Neural cell (in vitro differentiated cells): ENCODE data around the gene TIGD3. TPM values are rescaled to one million over a fixed set of nuclear protein-coding genes. Genes with fewer than 3 reads are reported as not detected.

Experiments used
- H2AFZ ChIP-seq: fragments of 200-600, 300-800 bp; sonication (generic), shearing (Covaris generic); 2 replicates; pipeline ENCODE4 v1.6.0; 2014; ENCODE audit warnings: low read depth, mild to moderate bottlenecking, antibody characterized with exemption, low read length, moderate library complexity
- H3F3A ChIP-seq: fragments of 200-600 bp; shearing (Covaris generic); 2 replicates; pipeline ENCODE4 v1.6.1; 2016; ENCODE audit warnings: mild to moderate bottlenecking, moderate library complexity, mixed read lengths, antibody characterized with exemption, low read length; ENCODE audit not compliant: insufficient read depth, poor library complexity, severe bottlenecking
- H3K27ac ChIP-seq: fragments of 200-600, 300-800 bp; sonication (generic), shearing (Covaris generic); 2 replicates; pipeline ENCODE4 v1.5.1; 2014; ENCODE audit warnings: mild to moderate bottlenecking, low read length, moderate library complexity
- H3K27me3 ChIP-seq: fragments of 300-800, 200-600 bp; sonication (generic), shearing (Covaris generic); 2 replicates; pipeline ENCODE4 v1.6.0; 2014; ENCODE audit warnings: mild to moderate bottlenecking, low read depth, low read length, moderate library complexity; ENCODE audit not compliant: insufficient read depth
- H3K36me3 ChIP-seq: fragments of 300-800, 200-600 bp; sonication (generic), shearing (Covaris generic); 2 replicates; pipeline ENCODE4 v1.5.1; 2014; ENCODE audit warnings: mild to moderate bottlenecking, antibody characterized with exemption, low read length, moderate library complexity; ENCODE audit not compliant: insufficient read depth
- H3K4me2 ChIP-seq: fragments of 300-800, 200-600 bp; sonication (generic), shearing (Covaris generic); 2 replicates; pipeline ENCODE4 v1.6.0; 2014; ENCODE audit warnings: mild to moderate bottlenecking, low read length
- H3K4me3 ChIP-seq: fragments of 300-800, 200-600 bp; sonication (generic), shearing (Covaris generic); 2 replicates; pipeline ENCODE4 v1.5.1; 2014; ENCODE audit warnings: mild to moderate bottlenecking, low read length, moderate library complexity
- H3K79me2 ChIP-seq: fragments of 200-600 bp; shearing (Covaris generic); replicated peaks from 2 replicates; pipeline ENCODE4 v1.6.0; 2014; ENCODE audit warnings: mild to moderate bottlenecking, low read length, moderate library complexity; ENCODE audit not compliant: insufficient read depth
- H3K9ac ChIP-seq: fragments of 300-800, 200-600 bp; sonication (generic), shearing (Covaris generic); 2 replicates; pipeline ENCODE4 v1.6.1; 2016; ENCODE audit warnings: mild to moderate bottlenecking, low read length, mixed read lengths
- H3K9me2 ChIP-seq: fragments of 200-600 bp; shearing (Covaris generic); 2 replicates; pipeline ENCODE4 v1.6.1; 2016; ENCODE audit warnings: mild to moderate bottlenecking, low read length, mixed read lengths; ENCODE audit not compliant: insufficient read depth
- H3K9me3 ChIP-seq: fragments of 200-600, 300-800 bp; sonication (generic), shearing (Covaris generic); 2 replicates; pipeline ENCODE4 v1.6.1; 2016; ENCODE audit warnings: mild to moderate bottlenecking, mixed run types, low read length, moderate library complexity, mixed read lengths
- H4K20me1 ChIP-seq: fragments of 200-600 bp; shearing (Covaris generic); 2 replicates; pipeline ENCODE4 v1.6.1; 2016; ENCODE audit warnings: mild to moderate bottlenecking, mixed run types; ENCODE audit not compliant: insufficient read depth
- CTCF ChIP-seq: fragments of 450-650 bp; IDR thresholded peaks from 2 replicates; pipeline ENCODE4 v1.5.1; 2014; ENCODE audit warnings: antibody characterized with exemption, mild to moderate bottlenecking, moderate library complexity; ENCODE audit not compliant: poor library complexity, severe bottlenecking
- EP300 ChIP-seq: fragments of 450-650 bp; conservative IDR thresholded peaks from 2 replicates; pipeline ENCODE4 v1.6.1; 2014; ENCODE audit warnings: antibody characterized with exemption, mild to moderate bottlenecking, moderate library complexity; ENCODE audit not compliant: poor library complexity, severe bottlenecking
- EZH2 ChIP-seq: fragments of 200-600, 300-800 bp; shearing (Covaris generic), sonication (generic); IDR thresholded peaks from 2 replicates; pipeline ENCODE4 v1.6.1; 2014; ENCODE audit warnings: antibody characterized with exemption, low read length, borderline replicate concordance, mild to moderate bottlenecking; ENCODE audit not compliant: insufficient read depth, poor library complexity, severe bottlenecking
- MXI1 ChIP-seq: fragments of 450-650 bp; conservative IDR thresholded peaks from 2 replicates; pipeline ENCODE4 v1.6.1; 2014; ENCODE audit warnings: antibody characterized with exemption, mild to moderate bottlenecking; ENCODE audit not compliant: poor library complexity, severe bottlenecking
- POLR2AphosphoS5 ChIP-seq: IDR thresholded peaks from 2 replicates; pipeline ENCODE4 v1.6.1; 2012
- RAD21 ChIP-seq: fragments of 450-650 bp; conservative IDR thresholded peaks from 2 replicates; pipeline ENCODE4 v1.6.1; 2014; ENCODE audit warnings: antibody characterized with exemption, mild to moderate bottlenecking, moderate library complexity
- SMC3 ChIP-seq: fragments of 450-650 bp; conservative IDR thresholded peaks from 2 replicates; pipeline ENCODE4 v1.6.1; 2014; ENCODE audit warnings: antibody characterized with exemption, mild to moderate bottlenecking, moderate library complexity; ENCODE audit not compliant: poor library complexity
- TAF1 ChIP-seq: IDR thresholded peaks from 2 replicates; pipeline ENCODE4 v1.6.1; 2012; ENCODE audit warnings: low read depth
- polyA plus RNA-seq: library from polyadenylated mRNA; depleted of rRNA; stranded (reverse); fragments of >200 nt; gene quantifications from 2 replicates; pipeline ENCODE4 v1.2.3, GENCODE V29; 2014
- TF ChIP-seq, protein P1 (sequence below): IDR thresholded peaks from 2 replicates; pipeline ENCODE4 v1.6.1; 2012; ENCODE audit warnings: borderline replicate concordance

The TIGD3 gene
- polyA plus RNA-seq, 1 donor from 2014 or later, result 16.1 TPM

DNA sequence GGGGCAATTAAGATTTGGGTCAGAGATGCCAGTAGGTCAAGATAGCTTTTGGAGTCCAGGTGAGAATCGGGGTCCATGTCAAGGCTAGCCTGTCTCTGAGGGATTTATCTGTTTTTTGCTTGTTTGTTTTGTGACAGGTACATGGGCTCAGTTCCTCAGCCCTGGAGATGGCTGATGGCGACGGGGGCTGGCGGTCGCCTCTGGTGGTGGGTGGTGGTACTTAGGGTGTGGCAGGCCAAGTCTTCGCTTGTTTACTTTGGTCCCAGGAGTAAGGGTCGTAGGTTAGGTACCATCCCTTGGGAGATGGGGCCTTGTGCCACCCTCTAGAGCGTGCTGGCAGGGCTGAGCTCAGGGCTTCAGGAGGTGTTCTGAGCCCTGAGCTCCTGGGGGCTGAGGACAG lies 23.2 kb downstream of the TIGD3 start:
- Histone ChIP-seq H3K9me3 (no peaks in the 10 kb centered on the region), H3K4me2 (no peak overlapping the region), H3F3A (no peaks in the 10 kb centered on the region), H3K27me3 (no peaks in the 10 kb centered on the region), H3K9ac (no peak overlapping the region), H3K36me3 (no peaks in the 10 kb centered on the region), H3K79me2 (no peaks in the 10 kb centered on the region), H3K4me3 (no peak overlapping the region), H4K20me1 (no peaks in the 10 kb centered on the region), H2AFZ (no peak overlapping the region), H3K9me2 (no peaks in the 10 kb centered on the region), H3K27ac (no peak overlapping the region)
- TF ChIP-seq CTCF (no peak), SMC3 (no peak), RAD21 (no peak), POLR2AphosphoS5 (no peak), EP300 (no peak), EZH2 (no peak)
- TF ChIP-seq, protein P1, sequence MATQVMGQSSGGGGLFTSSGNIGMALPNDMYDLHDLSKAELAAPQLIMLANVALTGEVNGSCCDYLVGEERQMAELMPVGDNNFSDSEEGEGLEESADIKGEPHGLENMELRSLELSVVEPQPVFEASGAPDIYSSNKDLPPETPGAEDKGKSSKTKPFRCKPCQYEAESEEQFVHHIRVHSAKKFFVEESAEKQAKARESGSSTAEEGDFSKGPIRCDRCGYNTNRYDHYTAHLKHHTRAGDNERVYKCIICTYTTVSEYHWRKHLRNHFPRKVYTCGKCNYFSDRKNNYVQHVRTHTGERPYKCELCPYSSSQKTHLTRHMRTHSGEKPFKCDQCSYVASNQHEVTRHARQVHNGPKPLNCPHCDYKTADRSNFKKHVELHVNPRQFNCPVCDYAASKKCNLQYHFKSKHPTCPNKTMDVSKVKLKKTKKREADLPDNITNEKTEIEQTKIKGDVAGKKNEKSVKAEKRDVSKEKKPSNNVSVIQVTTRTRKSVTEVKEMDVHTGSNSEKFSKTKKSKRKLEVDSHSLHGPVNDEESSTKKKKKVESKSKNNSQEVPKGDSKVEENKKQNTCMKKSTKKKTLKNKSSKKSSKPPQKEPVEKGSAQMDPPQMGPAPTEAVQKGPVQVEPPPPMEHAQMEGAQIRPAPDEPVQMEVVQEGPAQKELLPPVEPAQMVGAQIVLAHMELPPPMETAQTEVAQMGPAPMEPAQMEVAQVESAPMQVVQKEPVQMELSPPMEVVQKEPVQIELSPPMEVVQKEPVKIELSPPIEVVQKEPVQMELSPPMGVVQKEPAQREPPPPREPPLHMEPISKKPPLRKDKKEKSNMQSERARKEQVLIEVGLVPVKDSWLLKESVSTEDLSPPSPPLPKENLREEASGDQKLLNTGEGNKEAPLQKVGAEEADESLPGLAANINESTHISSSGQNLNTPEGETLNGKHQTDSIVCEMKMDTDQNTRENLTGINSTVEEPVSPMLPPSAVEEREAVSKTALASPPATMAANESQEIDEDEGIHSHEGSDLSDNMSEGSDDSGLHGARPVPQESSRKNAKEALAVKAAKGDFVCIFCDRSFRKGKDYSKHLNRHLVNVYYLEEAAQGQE, result no peak

GRCh38 chr11:65378208-65378927 lies 23.8 kb downstream of the TIGD3 start:
- H3K36me3 ChIP-seq, result no peaks in the 10 kb centered on the region
- no peak overlapping the region for H3K4me3 ChIP-seq
- H3K27ac ChIP-seq, result no peak overlapping the region
- H3K4me2 ChIP-seq, result no peak overlapping the region
- TF ChIP-seq CTCF, result peak; percentile 14
- TF ChIP-seq EP300, result no peak
- TF ChIP-seq, protein P1, result no peak
- no peak for TF ChIP-seq POLR2AphosphoS5
- no peak for TF ChIP-seq MXI1
- TF ChIP-seq SMC3, result peak; percentile 23
- TF ChIP-seq RAD21, result peak; percentile 27
- TF ChIP-seq TAF1, result no peak
- no peak for TF ChIP-seq EZH2
- no peaks in the 10 kb centered on the region for H3K9me3 ChIP-seq
- H4K20me1 ChIP-seq, result no peaks in the 10 kb centered on the region
- H3F3A ChIP-seq, result no peaks in the 10 kb centered on the region
- H3K9ac ChIP-seq, result no peak overlapping the region
- H3K9me2 ChIP-seq, result no peaks in the 10 kb centered on the region
- no peak overlapping the region for H2AFZ ChIP-seq
- H3K27me3 ChIP-seq, result no peaks in the 10 kb centered on the region
- no peaks in the 10 kb centered on the region for H3K79me2 ChIP-seq
